22Rv1 (cell line): ENCODE data around the gene EVA1A.

ENCODE experiments used
- CTCF ChIP-seq: fragments of 450-650 bp; IDR thresholded peaks from 2 replicates; pipeline ENCODE4 v1.5.1; 2017; ENCODE audit warnings: mild to moderate bottlenecking
- ZFX ChIP-seq: fragments of 450-650 bp; IDR thresholded peaks from 2 replicates; pipeline ENCODE4 v1.6.1; 2017; ENCODE audit warnings: antibody characterized with exemption, borderline replicate concordance

DNA sequence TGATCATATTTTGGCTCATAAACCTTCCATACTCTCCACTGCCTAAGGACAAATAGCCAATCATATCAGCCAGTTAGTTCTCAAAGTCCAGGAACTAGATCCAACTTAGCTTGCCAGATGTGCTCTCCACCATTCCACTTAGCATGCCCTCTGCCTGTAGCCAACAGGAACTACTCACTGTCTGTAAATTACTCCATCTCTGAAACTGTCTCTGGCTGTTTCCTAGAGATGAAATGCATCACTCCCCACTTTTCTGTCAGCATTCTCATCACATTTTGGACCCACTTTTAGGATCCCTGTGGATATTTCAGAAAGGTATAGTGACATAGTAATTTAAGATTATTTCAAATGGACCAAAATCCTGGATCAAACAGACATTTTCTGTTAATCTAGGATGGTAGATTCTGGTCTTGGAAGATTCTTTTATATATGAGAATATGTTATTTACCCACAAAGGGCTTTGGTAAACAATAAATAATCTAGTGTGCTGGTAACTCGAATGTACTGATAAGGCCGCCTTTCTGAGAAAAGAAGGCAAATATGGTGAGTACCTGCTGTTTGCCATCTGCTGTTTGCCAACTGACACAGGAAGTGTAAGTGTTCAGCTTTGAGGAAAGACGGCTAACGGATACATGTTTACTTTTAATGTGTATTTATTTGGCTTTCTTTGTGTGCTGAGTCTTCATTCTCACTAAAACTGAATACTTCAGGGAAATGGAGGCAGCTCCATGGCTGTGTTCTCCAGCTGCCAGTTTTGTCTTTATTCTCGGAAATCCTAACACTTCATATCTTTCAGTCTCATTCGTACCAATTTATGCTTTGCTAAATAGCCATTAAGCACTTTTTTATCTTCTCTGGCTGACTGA, 79.5 kb downstream of the EVA1A start:
- TF ChIP-seq CTCF: peak; percentile 54
- TF ChIP-seq ZFX: no peak
